A673 (cell line): ENCODE measurements around the gene CAPN10.

Source experiments
- CTCF ChIP-seq: fragments of 300-800, 200-600 bp; sonication (generic); conservative IDR thresholded peaks from 2 replicates; pipeline ENCODE4 v1.5.1; 2017; ENCODE audit warnings: low read depth, mild to moderate bottlenecking, antibody characterized with exemption, low read length, moderate library complexity, mixed read lengths
- EZH2 ChIP-seq: fragments of 200-600 bp; sonication (generic); IDR thresholded peaks from 2 replicates; pipeline ENCODE4 v1.6.1; 2017; ENCODE audit warnings: borderline replicate concordance, low read depth, mild to moderate bottlenecking, mixed read lengths, antibody characterized with exemption, low read length; ENCODE audit not compliant: poor library complexity, severe bottlenecking

- TF ChIP-seq CTCF (no peak), EZH2 (no peak)
Measured at GRCh38 chr2:240646176-240646899, 59.8 kb downstream of the CAPN10 start.
